K562 (cell line): ENCODE measurements around the gene VAT1L. TPM values are rescaled to one million over a fixed set of nuclear protein-coding genes. Genes with fewer than 3 reads are reported as not detected.
A peak's percentile ranks its signal among the peaks of the same experiment; 100 is the strongest.

Experiments
- ATAC-seq: fragments of 200-7000 bp; cut with Tn5 transposase; 3 replicates; pipeline ENCODE4 v1.9.1; 2020; ENCODE audit warnings: moderate library complexity
- BruUV-seq: library from RNA; stranded (reverse); fragments of 400-500 nt; replicated peaks from 2 replicates; lab custom pipeline; 2021; lab: Mats Ljungman, UMichigan
- CTCF ChIA-PET: fragments of 300-600 bp; formaldehyde crosslinking; extraction: SDS; loops from one replicate; lab custom pipeline; 2021; ENCODE audit warnings: low intra/inter-chr PET ratio; lab: Yijun Ruan, JAX
- POLR2A ChIA-PET: fragments of 300-600, 350-650 bp; sonication (Branson Sonifier 250); formaldehyde crosslinking; extraction: SDS; loops from one replicate; lab custom pipeline; 2021; ENCODE audit warnings: antibody characterized with exemption, inconsistent platforms; lab: Yijun Ruan, JAX
- DNase-seq, 4 experiments: peaks; one replicate each; pipeline versions ENCODE4 v3.0.0 to v3.0.0-alpha.2; 2011 to 2018; ENCODE audit warnings: low spot score in 3 of 4, mixed read lengths in 3 of 4; ENCODE audit errors: extremely low read depth in 1 of 4
- FAIRE-seq: peaks from 2 replicates; lab custom pipeline; 2011; peaks lifted over from hg19 to GRCh38; lab: Jason Lieb, UNC
- H2AFZ ChIP-seq: 2 replicates; pipeline ENCODE4 v1.6.0; 2011; ENCODE audit warnings: low read depth, low read length, control low read depth, inconsistent platforms
- H3K27ac ChIP-seq: fragments of 200-600 bp; 3 replicates; pipeline ENCODE4 v1.8.0; 2011; ENCODE audit warnings: low read depth, mild to moderate bottlenecking, control low read depth, inconsistent platforms, low read length, moderate library complexity, mixed read lengths; ENCODE audit errors: extremely low read depth
- H3K27me3 ChIP-seq, 2 experiments: fragments of 300-600 bp in 1 of 2; 2 replicates in 1 of 2; 3 replicates in 1 of 2; pipeline versions ENCODE4 v1.6.0 to v1.8.0; 2011; ENCODE audit warnings: inconsistent platforms in 2 of 2, low read length in 2 of 2, mild to moderate bottlenecking in 1 of 2, mixed read lengths in 1 of 2, moderate library complexity in 1 of 2; ENCODE audit not compliant: control insufficient read depth in 2 of 2, insufficient read depth in 2 of 2
- H3K36me3 ChIP-seq: fragments of 300-600 bp; 3 replicates; pipeline ENCODE4 v1.8.0; 2011; ENCODE audit warnings: mild to moderate bottlenecking, low read length, inconsistent platforms; ENCODE audit not compliant: control insufficient read depth, insufficient read depth
- H3K4me1 ChIP-seq, 2 experiments: fragments of 200-600 bp in 1 of 2; replicated peaks in 1 of 2; 2 replicates in 1 of 2; 3 replicates in 1 of 2; pipeline versions ENCODE4 v1.5.1 to v1.8.0; 2011; ENCODE audit warnings: inconsistent platforms in 2 of 2, low read length in 2 of 2, mild to moderate bottlenecking in 1 of 2, mixed read lengths in 1 of 2, moderate library complexity in 1 of 2; ENCODE audit not compliant: control insufficient read depth in 2 of 2, insufficient read depth in 2 of 2
- H3K4me2 ChIP-seq: 2 replicates; pipeline ENCODE4 v1.6.1; 2011; ENCODE audit warnings: low read length, control low read depth, inconsistent platforms, mixed read lengths; ENCODE audit not compliant: insufficient read depth
- H3K4me3 ChIP-seq: fragments of 200-600 bp; sonication (generic), shearing (Covaris generic); 2 replicates; pipeline ENCODE4 v1.5.1; 2016; ENCODE audit warnings: control low read depth, inconsistent platforms
- H3K79me2 ChIP-seq: fragments of 200-600 bp; 3 replicates; pipeline ENCODE4 v1.8.0; 2011; ENCODE audit warnings: low read length, inconsistent platforms; ENCODE audit not compliant: control insufficient read depth, insufficient read depth
- H3K9ac ChIP-seq, 2 experiments: 2 replicates each; pipeline versions ENCODE4 v1.6.0 to v1.6.1; 2011; ENCODE audit warnings: low read depth in 2 of 2, low read length in 2 of 2, control low read depth in 1 of 2, inconsistent platforms in 1 of 2, mild to moderate bottlenecking in 1 of 2, mixed read lengths in 1 of 2; ENCODE audit not compliant: insufficient read depth in 1 of 2
- H3K9me1 ChIP-seq: one replicate; pipeline ENCODE4 v1.6.0; 2011; ENCODE audit warnings: inconsistent platforms, mild to moderate bottlenecking, low read length, moderate library complexity; ENCODE audit not compliant: control insufficient read depth, insufficient read depth
- H3K9me3 ChIP-seq: replicated peaks from 2 replicates; pipeline ENCODE4 v1.5.1; 2011; ENCODE audit warnings: low read depth, low read length, inconsistent platforms; ENCODE audit not compliant: control insufficient read depth, insufficient read depth
- H4K20me1 ChIP-seq: replicated peaks from 2 replicates; pipeline ENCODE4 v1.6.1; 2011; ENCODE audit warnings: low read length, inconsistent platforms, mixed read lengths; ENCODE audit not compliant: control insufficient read depth, insufficient read depth
- CSDE1 ChIP-seq, 2 experiments: fragments of 450-650 bp; IDR thresholded peaks; 2 replicates each; pipeline ENCODE4 v1.6.1; 2016; ENCODE audit warnings: mild to moderate bottlenecking in 1 of 2
- HNRNPL ChIP-seq: fragments of 200-400 bp; formaldehyde crosslinking; IDR thresholded peaks from 2 replicates; pipeline ENCODE4 v1.6.1; 2017; ENCODE audit warnings: low read depth, mild to moderate bottlenecking, low read length
- RAD21 ChIP-seq, 2 experiments: fragments of 250-450 bp in 1 of 2; fragments of 450-650 bp in 1 of 2; sonication (Bioruptor Pico) in 1 of 2; formaldehyde crosslinking in 1 of 2; IDR thresholded peaks in 1 of 2; conservative IDR thresholded peaks in 1 of 2; 2 replicates each; pipeline versions ENCODE4 v1.4.0 to v1.8.0; 2020 to 2022; ENCODE audit warnings: mild to moderate bottlenecking in 2 of 2, moderate library complexity in 1 of 2
- WGBS: fragments of 100-300 bp; shearing (Covaris generic); methylation state at CpG from one replicate; pipeline ENCODE4 v1.1.6; 2016; ENCODE audit warnings: low coverage, mixed read lengths; ENCODE audit not compliant: insufficient coverage; ENCODE audit errors: missing lambda C conversion rate; 5-methylcytosine and 5-hydroxymethylcytosine counted together
- in situ Hi-C: fragments of 300-500 bp; cut with MboI; formaldehyde crosslinking; loops from 4 replicates; pipeline ENCODE4 v1.15.0; 2018; ENCODE audit warnings: inconsistent platforms, mixed read lengths
- intact Hi-C: fragments of 100-400 bp; cut with micrococcal nuclease; formaldehyde crosslinking; loops from 2 replicates; pipeline ENCODE4 v1.14.2; 2022
- polyA plus RNA-seq, 8 experiments: library from polyadenylated mRNA; depleted of rRNA in 4 of 8; stranded (reverse) in 5 of 8; unstranded in 3 of 8; fragments of >200 nt; fragmentation: Nextera tagmentation in 2 of 8; fragmentation: Illumina TruSeq in 1 of 8; extraction: Ambion mirVana in 2 of 8; extraction: Trizol in 1 of 8; gene quantifications; 2 replicates each; pipeline versions ENCODE4 v1.2.1 to v1.2.3, GENCODE V29; 2011 to 2014; ENCODE audit warnings: inconsistent platforms in 1 of 8, missing spikeins in 1 of 8
- total RNA-seq, 7 experiments: library from RNA; depleted of rRNA in 6 of 7; stranded (reverse); fragments of >200 nt in 6 of 7; fragmentation: Illumina TruSeq in 2 of 7; extraction: Trizol in 2 of 7; gene quantifications; 2 replicates each; pipeline versions ENCODE4 v1.2.1 to v1.2.3, GENCODE V29; 2011 to 2021; ENCODE audit warnings: low replicate concordance in 1 of 7
- TF ChIP-seq, protein P1 (sequence below), 3 experiments: IDR thresholded peaks in 2 of 3; conservative IDR thresholded peaks in 1 of 3; 2 replicates each; pipeline ENCODE4 v1.5.1; 2011 to 2012; ENCODE audit warnings: low read length in 3 of 3, mild to moderate bottlenecking in 3 of 3, control low read depth in 2 of 3, improper control_type of control experiment in 1 of 3, inconsistent platforms in 1 of 3, low read depth in 1 of 3, mixed read lengths in 1 of 3, moderate library complexity in 1 of 3; ENCODE audit not compliant: insufficient read depth in 2 of 3
- TF ChIP-seq, protein P2 (sequence below): fragments of 250-450 bp; sonication (Bioruptor Pico); IDR thresholded peaks from 2 replicates; pipeline ENCODE4 v1.5.0; 2020; ENCODE audit warnings: mild to moderate bottlenecking
- TF ChIP-seq, protein P3 (sequence below): IDR thresholded peaks from 2 replicates; pipeline ENCODE4 v1.6.1; 2011; ENCODE audit warnings: borderline replicate concordance, low read depth, mild to moderate bottlenecking, moderate library complexity, low read length; ENCODE audit not compliant: insufficient read depth, poor library complexity, severe bottlenecking

Gene VAT1L
- total and polyA plus RNA-seq, 9 of the 15 experiments (the other 6 are each of a cell fraction or from before 2014, with no cell fraction given) = 0.01 TPM; not detected in 8

- H2AFZ ChIP-seq = no peak overlapping the region
- peaks cover 0 to 3% of the 10 kb centered on the region in 2 experiments; a peak in 1 of 5 replicates for H3K27me3 ChIP-seq
- peak in 2 of 4 experiments; percentile 12 to 14 for DNase-seq
- WGBS = 0% methylated on average over 2 of the region's 2 CpGs
- no peaks in the 10 kb centered on the region for H3K9me3 ChIP-seq
- CTCF ChIA-PET = no interaction called here
- no peak for TF ChIP-seq HNRNPL
- TF ChIP-seq, protein P1, sequence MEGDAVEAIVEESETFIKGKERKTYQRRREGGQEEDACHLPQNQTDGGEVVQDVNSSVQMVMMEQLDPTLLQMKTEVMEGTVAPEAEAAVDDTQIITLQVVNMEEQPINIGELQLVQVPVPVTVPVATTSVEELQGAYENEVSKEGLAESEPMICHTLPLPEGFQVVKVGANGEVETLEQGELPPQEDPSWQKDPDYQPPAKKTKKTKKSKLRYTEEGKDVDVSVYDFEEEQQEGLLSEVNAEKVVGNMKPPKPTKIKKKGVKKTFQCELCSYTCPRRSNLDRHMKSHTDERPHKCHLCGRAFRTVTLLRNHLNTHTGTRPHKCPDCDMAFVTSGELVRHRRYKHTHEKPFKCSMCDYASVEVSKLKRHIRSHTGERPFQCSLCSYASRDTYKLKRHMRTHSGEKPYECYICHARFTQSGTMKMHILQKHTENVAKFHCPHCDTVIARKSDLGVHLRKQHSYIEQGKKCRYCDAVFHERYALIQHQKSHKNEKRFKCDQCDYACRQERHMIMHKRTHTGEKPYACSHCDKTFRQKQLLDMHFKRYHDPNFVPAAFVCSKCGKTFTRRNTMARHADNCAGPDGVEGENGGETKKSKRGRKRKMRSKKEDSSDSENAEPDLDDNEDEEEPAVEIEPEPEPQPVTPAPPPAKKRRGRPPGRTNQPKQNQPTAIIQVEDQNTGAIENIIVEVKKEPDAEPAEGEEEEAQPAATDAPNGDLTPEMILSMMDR (IDR thresholded peaks at IDR 0.05 in 2 of 3, conservative IDR thresholded peaks at IDR 0.05 in 1 of 3; ENCODE audit: insufficient read depth in 2 of 3, low read depth in 1 of 3, low read length in 3 of 3) = peak; percentile 9 to 43 (median 30); a peak in 2 of 6 replicates
- peak; percentile 16 to 45; a peak in 2 of 4 replicates for TF ChIP-seq RAD21 (CRISPR knock-in tag; conservative IDR thresholded peaks at IDR 0.05 in 1 of 2, IDR thresholded peaks at IDR 0.05 in 1 of 2)
- no peak for TF ChIP-seq CSDE1 (IDR thresholded peaks at IDR 0.05)
- TF ChIP-seq, protein P2, sequence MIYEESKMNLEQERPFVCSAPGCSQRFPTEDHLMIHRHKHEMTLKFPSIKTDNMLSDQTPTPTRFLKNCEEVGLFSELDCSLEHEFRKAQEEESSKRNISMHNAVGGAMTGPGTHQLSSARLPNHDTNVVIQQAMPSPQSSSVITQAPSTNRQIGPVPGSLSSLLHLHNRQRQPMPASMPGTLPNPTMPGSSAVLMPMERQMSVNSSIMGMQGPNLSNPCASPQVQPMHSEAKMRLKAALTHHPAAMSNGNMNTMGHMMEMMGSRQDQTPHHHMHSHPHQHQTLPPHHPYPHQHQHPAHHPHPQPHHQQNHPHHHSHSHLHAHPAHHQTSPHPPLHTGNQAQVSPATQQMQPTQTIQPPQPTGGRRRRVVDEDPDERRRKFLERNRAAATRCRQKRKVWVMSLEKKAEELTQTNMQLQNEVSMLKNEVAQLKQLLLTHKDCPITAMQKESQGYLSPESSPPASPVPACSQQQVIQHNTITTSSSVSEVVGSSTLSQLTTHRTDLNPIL (CRISPR knock-in tag) = no peak
- TF ChIP-seq, protein P3, sequence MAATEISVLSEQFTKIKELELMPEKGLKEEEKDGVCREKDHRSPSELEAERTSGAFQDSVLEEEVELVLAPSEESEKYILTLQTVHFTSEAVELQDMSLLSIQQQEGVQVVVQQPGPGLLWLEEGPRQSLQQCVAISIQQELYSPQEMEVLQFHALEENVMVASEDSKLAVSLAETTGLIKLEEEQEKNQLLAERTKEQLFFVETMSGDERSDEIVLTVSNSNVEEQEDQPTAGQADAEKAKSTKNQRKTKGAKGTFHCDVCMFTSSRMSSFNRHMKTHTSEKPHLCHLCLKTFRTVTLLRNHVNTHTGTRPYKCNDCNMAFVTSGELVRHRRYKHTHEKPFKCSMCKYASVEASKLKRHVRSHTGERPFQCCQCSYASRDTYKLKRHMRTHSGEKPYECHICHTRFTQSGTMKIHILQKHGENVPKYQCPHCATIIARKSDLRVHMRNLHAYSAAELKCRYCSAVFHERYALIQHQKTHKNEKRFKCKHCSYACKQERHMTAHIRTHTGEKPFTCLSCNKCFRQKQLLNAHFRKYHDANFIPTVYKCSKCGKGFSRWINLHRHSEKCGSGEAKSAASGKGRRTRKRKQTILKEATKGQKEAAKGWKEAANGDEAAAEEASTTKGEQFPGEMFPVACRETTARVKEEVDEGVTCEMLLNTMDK = peak; percentile 27
- H3K9me1 ChIP-seq = no peaks in the 10 kb centered on the region
- no peaks in the 10 kb centered on the region for H4K20me1 ChIP-seq
- BruUV-seq = no TSS peak
- no peaks in the 10 kb centered on the region for H3K4me1 ChIP-seq
- in situ Hi-C loops = no loop called here
- no peaks in the 10 kb centered on the region for H3K79me2 ChIP-seq
- peak; percentile 67; the same call in 2 of the 3 replicates for ATAC-seq
- POLR2A ChIA-PET = no interaction called here
- H3K4me3 ChIP-seq = no peak overlapping the region
- no peak overlapping the region for H3K4me2 ChIP-seq
- H3K9ac ChIP-seq = no peak overlapping the region
- no peak for FAIRE-seq
- no peak overlapping the region for H3K27ac ChIP-seq
- H3K36me3 ChIP-seq = no peaks in the 10 kb centered on the region
- intact Hi-C loops = loop anchor here (2.0 kb wide), 1 partner anchor 106 kb away; no protein-coding TSS in a partner anchor
These were observed 5.7 kb upstream of the VAT1L start for GRCh38 chr16:77782694-77783093.
